HEK293T (cell line): ENCODE measurements around the gene CYP27B1.

Experiments
- ARNT ChIP-seq: fragments of 450-650 bp; IDR thresholded peaks from 2 replicates; pipeline ENCODE4 v1.6.1; 2017; ENCODE audit warnings: mild to moderate bottlenecking
- BHLHE40 ChIP-seq: fragments of 450-650 bp; IDR thresholded peaks from 2 replicates; pipeline ENCODE4 v1.6.1; 2016; ENCODE audit warnings: mild to moderate bottlenecking, moderate library complexity, borderline replicate concordance
- CTBP1 ChIP-seq: fragments of 450-650 bp; IDR thresholded peaks from 2 replicates; pipeline ENCODE4 v1.6.1; 2016; ENCODE audit warnings: borderline replicate concordance
- FOXA1 ChIP-seq: fragments of 450-650 bp; IDR thresholded peaks from 2 replicates; pipeline ENCODE4 v1.6.1; 2016; ENCODE audit warnings: mild to moderate bottlenecking
- FOXK2 ChIP-seq: fragments of 450-650 bp; IDR thresholded peaks from 2 replicates; pipeline ENCODE4 v1.6.1; 2016; ENCODE audit warnings: mild to moderate bottlenecking
- HDGF ChIP-seq: fragments of 450-650 bp; IDR thresholded peaks from 2 replicates; pipeline ENCODE4 v1.6.1; 2017; ENCODE audit warnings: antibody characterized with exemption, borderline replicate concordance
- L3MBTL2 ChIP-seq: fragments of 450-650 bp; conservative IDR thresholded peaks from 2 replicates; pipeline ENCODE4 v1.6.1; 2016; ENCODE audit warnings: mild to moderate bottlenecking
- LEF1 ChIP-seq: fragments of 450-650 bp; IDR thresholded peaks from 2 replicates; pipeline ENCODE4 v1.6.1; 2017; ENCODE audit warnings: mild to moderate bottlenecking, borderline replicate concordance
- SP1 ChIP-seq: fragments of 450-650 bp; IDR thresholded peaks from 2 replicates; pipeline ENCODE4 v1.6.1; 2017
- SUZ12 ChIP-seq: fragments of 450-650 bp; IDR thresholded peaks from 2 replicates; pipeline ENCODE4 v1.6.1; 2016; ENCODE audit warnings: mild to moderate bottlenecking
- TARDBP ChIP-seq: fragments of 450-650 bp; IDR thresholded peaks from 2 replicates; pipeline ENCODE4 v1.6.1; 2016
- TF ChIP-seq, protein P1 (sequence below): fragments of 450-650 bp; IDR thresholded peaks from 2 replicates; pipeline ENCODE4 v1.6.1; 2016

DNA sequence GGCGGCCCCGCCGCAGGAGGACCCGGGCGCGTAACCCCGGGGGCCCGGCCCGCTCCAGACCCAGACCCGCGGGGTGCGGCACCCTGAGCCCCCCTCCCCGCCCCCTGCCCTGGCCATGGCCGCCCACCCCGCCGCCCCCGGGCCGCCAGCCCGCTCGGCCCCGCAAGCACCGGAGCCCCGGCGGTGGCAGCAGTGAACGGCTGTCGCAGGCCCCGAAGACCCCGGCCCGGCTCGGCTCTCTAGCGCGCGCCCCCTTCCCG, 11.8 kb downstream of the CYP27B1 start:
- no peak for TF ChIP-seq BHLHE40
- no peak for TF ChIP-seq SP1
- no peak for TF ChIP-seq LEF1
- no peak for TF ChIP-seq CTBP1
- no peak for TF ChIP-seq FOXK2
- no peak for TF ChIP-seq FOXA1
- TF ChIP-seq, protein P1, sequence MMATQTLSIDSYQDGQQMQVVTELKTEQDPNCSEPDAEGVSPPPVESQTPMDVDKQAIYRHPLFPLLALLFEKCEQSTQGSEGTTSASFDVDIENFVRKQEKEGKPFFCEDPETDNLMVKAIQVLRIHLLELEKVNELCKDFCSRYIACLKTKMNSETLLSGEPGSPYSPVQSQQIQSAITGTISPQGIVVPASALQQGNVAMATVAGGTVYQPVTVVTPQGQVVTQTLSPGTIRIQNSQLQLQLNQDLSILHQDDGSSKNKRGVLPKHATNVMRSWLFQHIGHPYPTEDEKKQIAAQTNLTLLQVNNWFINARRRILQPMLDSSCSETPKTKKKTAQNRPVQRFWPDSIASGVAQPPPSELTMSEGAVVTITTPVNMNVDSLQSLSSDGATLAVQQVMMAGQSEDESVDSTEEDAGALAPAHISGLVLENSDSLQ = no peak
- TF ChIP-seq L3MBTL2 = no peak
- no peak for TF ChIP-seq HDGF
- TF ChIP-seq SUZ12 = no peak
- TF ChIP-seq TARDBP = no peak
- TF ChIP-seq ARNT = no peak
